ENCODE results near the gene BLMH. TPM values are rescaled to one million over a fixed set of nuclear protein-coding genes. Genes with fewer than 3 reads are reported as not detected.
A peak's percentile ranks its signal among the peaks of the same experiment; 100 is the strongest.

Gene BLMH
- total RNA-seq, 1 donor from 2014 or later = 60.9 TPM

GRCh38 chr17:30236766-30237165, 55.0 kb downstream of the BLMH start:
- peaks cover 54% of the 10 kb centered on the region for H3K27me3 Mint-ChIP-seq
- H3K4me1 Mint-ChIP-seq (ENCODE audit: low read depth) = peaks cover 37% of the 10 kb centered on the region
- DNase-seq (ENCODE audit: low spot score, unreplicated experiment) = peak; percentile 60
- no peaks in the 10 kb centered on the region for H3K36me3 Mint-ChIP-seq (ENCODE audit: insufficient read depth)
- H3K27ac Mint-ChIP-seq = no peak overlapping the region
- H3K9me3 Mint-ChIP-seq (ENCODE audit: low read depth) = peaks cover 3% of the 10 kb centered on the region
- no peak overlapping the region for H3K4me3 Mint-ChIP-seq (ENCODE audit: low read depth)
- peak; percentile 46 for TF ChIP-seq CTCF (IDR thresholded peaks at IDR 0.05; ENCODE audit: unreplicated experiment)

GRCh38 chr17:30236297-30236624, 55.5 kb downstream of the BLMH start:
- peaks cover 54% of the 10 kb centered on the region for H3K27me3 Mint-ChIP-seq
- H3K27ac Mint-ChIP-seq = no peak overlapping the region
- TF ChIP-seq CTCF (IDR thresholded peaks at IDR 0.05; ENCODE audit: unreplicated experiment) = no peak
- H3K4me1 Mint-ChIP-seq (ENCODE audit: low read depth) = peaks cover 38% of the 10 kb centered on the region
- H3K4me3 Mint-ChIP-seq (ENCODE audit: low read depth) = peak overlapping the region; percentile 66
- peaks cover 3% of the 10 kb centered on the region for H3K9me3 Mint-ChIP-seq (ENCODE audit: low read depth)
- H3K36me3 Mint-ChIP-seq (ENCODE audit: insufficient read depth) = no peaks in the 10 kb centered on the region
- DNase-seq (ENCODE audit: low spot score, unreplicated experiment) = no peak

- H3K27me3 Mint-ChIP-seq = peaks cover 56% of the 10 kb centered on the region
- no peaks in the 10 kb centered on the region for H3K9me3 Mint-ChIP-seq (ENCODE audit: low read depth)
- no peak for DNase-seq (ENCODE audit: low spot score, unreplicated experiment)
- no peak for TF ChIP-seq CTCF (IDR thresholded peaks at IDR 0.05; ENCODE audit: unreplicated experiment)
- H3K36me3 Mint-ChIP-seq (ENCODE audit: insufficient read depth) = no peaks in the 10 kb centered on the region
- H3K27ac Mint-ChIP-seq = no peak within 1 kb of the TSS
- peaks cover 39% of the 10 kb centered on the region for H3K4me1 Mint-ChIP-seq (ENCODE audit: low read depth)
- peak within 1 kb of the TSS; percentile 66 for H3K4me3 Mint-ChIP-seq (ENCODE audit: low read depth)
These were observed 56.1 kb downstream of the BLMH start, which contains the start of gene SLC6A4 for GRCh38 chr17:30235386-30236296. Gene SLC6A4, minus strand, starts transcription at chr17:30235697. Its CDS starts 13,739 bp downstream, at chr17:30221958.

- no peak for DNase-seq (ENCODE audit: low spot score, unreplicated experiment)
- Mint-ChIP-seq H3K27me3 (peaks cover 62% of the 10 kb centered on the region), H3K9me3 (ENCODE audit: low read depth) (no peaks in the 10 kb centered on the region), H3K27ac (no peak overlapping the region), H3K4me3 (ENCODE audit: low read depth) (peak overlapping the region; percentile 47), H3K36me3 (ENCODE audit: insufficient read depth) (no peaks in the 10 kb centered on the region), H3K4me1 (ENCODE audit: low read depth) (peaks cover 43% of the 10 kb centered on the region)
- no peak for TF ChIP-seq CTCF (IDR thresholded peaks at IDR 0.05; ENCODE audit: unreplicated experiment)
These were observed 56.8 kb downstream of the BLMH start for GRCh38 chr17:30234964-30235363.

GRCh38 chr17:30234296-30234695, 57.4 kb downstream of the BLMH start:
- Mint-ChIP-seq H3K36me3 (ENCODE audit: insufficient read depth) (no peaks in the 10 kb centered on the region), H3K4me3 (ENCODE audit: low read depth) (no peak overlapping the region), H3K9me3 (ENCODE audit: low read depth) (no peaks in the 10 kb centered on the region), H3K4me1 (ENCODE audit: low read depth) (peaks cover 43% of the 10 kb centered on the region), H3K27me3 (peaks cover 60% of the 10 kb centered on the region), H3K27ac (no peak overlapping the region)
- DNase-seq (ENCODE audit: low spot score, unreplicated experiment) = no peak
- no peak for TF ChIP-seq CTCF (IDR thresholded peaks at IDR 0.05; ENCODE audit: unreplicated experiment)

Data from progenitor cell of endocrine pancreas (in vitro differentiated cells).